Activated naive CD8-positive, alpha-beta T cell treated with anti-CD3 and anti-CD28 coated beads for 36 hours (primary cell): ENCODE data around the gene KCNRG. TPM values are rescaled to one million over a fixed set of nuclear protein-coding genes. Genes with fewer than 3 reads are reported as not detected.

ENCODE experiments used
- DNase-seq: peaks from one replicate; pipeline ENCODE4 v3.0.0; 2021
- H3K27ac Mint-ChIP-seq: one replicate; pipeline ENCODE4 v1.8.0; 2022; ENCODE audit warnings: mild to moderate bottlenecking, moderate library complexity, mixed read lengths
- H3K27me3 Mint-ChIP-seq: one replicate; pipeline ENCODE4 v1.8.0; 2022; ENCODE audit warnings: mild to moderate bottlenecking, mixed read lengths
- H3K36me3 Mint-ChIP-seq: one replicate; pipeline ENCODE4 v1.8.0; 2021; ENCODE audit warnings: mild to moderate bottlenecking, mixed read lengths
- H3K4me1 Mint-ChIP-seq: one replicate; pipeline ENCODE4 v1.8.0; 2021; ENCODE audit warnings: mixed read lengths
- H3K4me3 Mint-ChIP-seq: one replicate; pipeline ENCODE4 v1.8.0; 2022; ENCODE audit warnings: mild to moderate bottlenecking, moderate library complexity, mixed read lengths
- H3K9me3 Mint-ChIP-seq: one replicate; pipeline ENCODE4 v1.8.0; 2022; ENCODE audit warnings: mixed read lengths
- total RNA-seq, 2 experiments: library from RNA; stranded (reverse); gene quantifications; one replicate each; pipeline ENCODE4 v1.2.3, GENCODE V29; 2021

The KCNRG gene
- total RNA-seq, 2 experiments from 2014 or later, result 0.26 to 0.37 TPM

DNA sequence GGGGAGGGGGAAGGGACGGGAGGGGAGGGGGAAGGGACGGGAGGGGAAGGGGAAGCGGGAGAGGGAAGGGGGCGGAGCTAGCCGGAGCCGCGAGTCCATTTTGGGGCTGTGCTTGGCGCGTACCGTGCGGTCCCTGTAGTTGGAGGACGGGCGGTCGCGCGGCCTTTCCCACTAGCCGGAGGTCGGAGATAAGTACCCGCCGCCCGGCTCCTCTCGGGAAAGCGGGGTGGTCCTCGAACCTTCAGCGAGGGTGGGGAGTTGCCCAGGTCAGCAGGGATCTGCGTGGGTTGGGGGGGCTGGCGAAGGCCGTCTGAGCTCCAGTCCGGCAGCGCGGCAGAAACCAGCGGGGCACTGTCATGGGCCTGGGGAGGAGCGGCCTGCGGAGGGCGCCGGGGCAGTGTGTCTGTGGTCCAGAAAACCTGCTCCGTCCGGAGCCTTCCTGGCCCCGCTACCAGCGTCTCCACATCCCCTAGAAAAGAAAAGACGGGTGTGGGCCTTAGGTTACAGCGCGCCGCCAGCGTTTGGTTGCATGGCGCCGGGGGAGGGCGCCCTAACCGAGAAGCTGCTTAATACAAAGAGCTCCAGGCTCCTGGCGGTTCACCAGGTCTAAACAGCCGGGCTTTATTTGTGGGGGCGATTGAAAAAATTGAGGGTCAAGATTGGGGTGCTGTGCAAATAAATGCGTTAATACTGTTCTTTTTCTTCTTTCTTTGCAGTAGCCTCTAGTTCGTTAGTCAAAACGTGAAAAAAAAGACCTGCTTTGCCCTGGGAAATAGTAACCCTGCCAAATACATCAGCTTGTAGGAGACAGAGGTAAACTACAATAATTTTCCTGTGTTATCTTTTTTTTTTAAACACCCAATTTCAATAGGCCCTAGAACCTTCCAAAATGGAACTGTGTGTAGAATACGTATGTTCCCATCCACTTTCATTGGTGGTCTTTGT lies 18.0 kb upstream of the KCNRG start, which contains the start of gene TRIM13:
Gene TRIM13 (plus strand): TSS at position 92 of the 945 bp plus-strand sequence. CDS start 14,899 bp downstream, outside the sequence.
- Mint-ChIP-seq H3K4me1 (peaks cover 37% of the 10 kb centered on the region), H3K36me3 (peaks cover 19% of the 10 kb centered on the region), H3K27me3 (no peaks in the 10 kb centered on the region), H3K9me3 (no peaks in the 10 kb centered on the region), H3K4me3 (peak within 1 kb of the TSS; percentile 86), H3K27ac (peak within 1 kb of the TSS; percentile 89)
- DNase-seq, result peak; percentile 80

DNA sequence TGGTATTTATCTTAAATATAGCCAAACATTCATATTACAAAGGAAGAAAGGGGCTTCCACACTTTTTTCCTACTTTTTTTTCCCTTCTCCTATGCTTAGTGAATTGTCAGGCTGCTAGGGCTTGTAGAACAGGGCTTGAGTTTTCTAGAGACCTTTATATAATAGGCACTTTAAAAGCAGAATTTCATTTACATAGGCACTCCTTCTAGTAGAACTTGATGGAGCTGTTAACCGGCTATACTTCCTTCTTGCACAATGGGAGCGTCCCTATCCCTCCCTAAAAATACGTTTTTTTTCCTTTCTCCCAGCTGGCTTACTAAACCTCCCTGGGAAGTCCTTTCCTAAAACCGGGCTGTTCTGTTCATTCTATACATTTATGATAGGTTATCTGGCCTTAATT lies 17.3 kb upstream of the KCNRG start:
- Mint-ChIP-seq H3K27me3 (no peaks in the 10 kb centered on the region), H3K4me3 (peak overlapping the region; percentile 86), H3K36me3 (peaks cover 22% of the 10 kb centered on the region), H3K9me3 (no peaks in the 10 kb centered on the region), H3K4me1 (peaks cover 37% of the 10 kb centered on the region), H3K27ac (peak overlapping the region; percentile 89)
- no peak for DNase-seq

GRCh38 chr13:49998714-49999624 lies 16.3 kb upstream of the KCNRG start:
- H3K9me3 Mint-ChIP-seq, result no peaks in the 10 kb centered on the region
- no peaks in the 10 kb centered on the region for H3K27me3 Mint-ChIP-seq
- H3K4me3 Mint-ChIP-seq, result no peak overlapping the region
- DNase-seq, result no peak
- no peak overlapping the region for H3K27ac Mint-ChIP-seq
- peaks cover 28% of the 10 kb centered on the region for H3K36me3 Mint-ChIP-seq
- H3K4me1 Mint-ChIP-seq, result peaks cover 40% of the 10 kb centered on the region

GRCh38 chr13:50001287-50001686 lies 14.0 kb upstream of the KCNRG start:
- no peaks in the 10 kb centered on the region for H3K27me3 Mint-ChIP-seq
- peaks cover 43% of the 10 kb centered on the region for H3K36me3 Mint-ChIP-seq
- no peak for DNase-seq
- no peaks in the 10 kb centered on the region for H3K9me3 Mint-ChIP-seq
- no peak overlapping the region for H3K4me3 Mint-ChIP-seq
- peaks cover 40% of the 10 kb centered on the region for H3K4me1 Mint-ChIP-seq
- H3K27ac Mint-ChIP-seq, result no peak overlapping the region

DNA sequence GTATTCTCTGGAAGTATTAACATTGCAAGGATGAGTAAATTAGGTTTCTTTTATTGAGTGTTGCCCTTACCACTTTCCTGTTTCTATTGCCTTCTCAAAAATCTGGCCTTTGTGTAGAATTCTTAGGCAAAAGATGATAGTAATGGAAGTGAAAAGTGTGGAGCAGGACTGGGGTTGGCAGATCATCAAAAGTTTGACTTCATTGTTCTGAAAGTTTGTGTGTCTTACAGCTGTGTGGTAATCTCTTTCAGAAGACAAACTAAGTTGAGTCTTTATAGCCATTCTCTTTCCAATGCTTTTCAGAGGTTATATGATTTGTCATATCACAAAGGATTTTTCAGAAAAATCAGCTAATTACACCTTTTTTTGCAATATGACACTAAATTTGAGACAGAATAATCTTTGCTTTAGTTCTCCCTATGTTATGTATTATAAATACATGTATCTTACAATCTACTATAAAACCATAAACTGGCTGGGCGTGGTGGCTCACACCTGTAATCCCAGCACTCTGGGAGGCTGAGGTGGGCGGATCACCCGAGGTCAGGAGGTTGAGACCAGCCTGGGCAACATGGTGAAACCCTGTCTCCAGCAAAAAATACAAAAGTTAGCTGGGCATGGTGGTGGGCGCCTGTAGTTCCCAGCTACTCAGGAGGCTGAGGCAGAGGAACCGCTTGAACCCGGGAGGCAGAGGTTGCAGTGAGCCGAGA lies 8.7 kb upstream of the KCNRG start:
- H3K9me3 Mint-ChIP-seq, result no peaks in the 10 kb centered on the region
- DNase-seq, result no peak
- H3K36me3 Mint-ChIP-seq, result peaks cover 61% of the 10 kb centered on the region
- H3K4me1 Mint-ChIP-seq, result peaks cover 24% of the 10 kb centered on the region
- no peaks in the 10 kb centered on the region for H3K27me3 Mint-ChIP-seq
- no peak overlapping the region for H3K27ac Mint-ChIP-seq
- no peak overlapping the region for H3K4me3 Mint-ChIP-seq

- Mint-ChIP-seq H3K4me1 (peaks cover 18% of the 10 kb centered on the region), H3K4me3 (no peak overlapping the region), H3K36me3 (peaks cover 68% of the 10 kb centered on the region), H3K27me3 (no peaks in the 10 kb centered on the region), H3K27ac (no peak overlapping the region), H3K9me3 (no peaks in the 10 kb centered on the region)
- no peak for DNase-seq
These were observed 3.8 kb upstream of the KCNRG start for GRCh38 chr13:50011461-50011860.

- Mint-ChIP-seq H3K36me3 (peaks cover 64% of the 10 kb centered on the region), H3K9me3 (no peaks in the 10 kb centered on the region), H3K27me3 (no peaks in the 10 kb centered on the region), H3K4me3 (no peak overlapping the region), H3K27ac (no peak overlapping the region), H3K4me1 (peaks cover 18% of the 10 kb centered on the region)
- no peak for DNase-seq
These were observed 2.7 kb upstream of the KCNRG start for GRCh38 chr13:50012396-50013169.

DNA sequence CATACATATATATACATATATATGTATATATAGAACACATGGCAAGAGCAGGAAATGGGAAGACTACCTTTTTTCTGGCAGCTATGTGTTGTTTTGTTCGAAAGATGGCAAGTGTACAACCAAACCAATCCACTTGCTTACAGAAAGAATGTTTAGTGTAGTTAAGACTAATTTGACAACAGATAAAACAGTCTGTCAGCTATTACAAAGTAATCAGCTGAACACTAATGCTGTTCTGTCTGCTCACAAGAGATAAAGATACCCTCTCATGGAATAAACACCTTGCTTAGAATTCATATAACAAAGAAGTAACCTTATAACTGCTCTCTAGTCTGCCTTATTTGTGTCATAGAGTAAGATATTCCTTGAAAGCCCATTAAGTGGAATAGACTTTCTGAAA lies 858 bp upstream of the KCNRG start:
- DNase-seq, result no peak
- Mint-ChIP-seq H3K27me3 (no peaks in the 10 kb centered on the region), H3K9me3 (no peaks in the 10 kb centered on the region), H3K4me1 (peaks cover 18% of the 10 kb centered on the region), H3K4me3 (no peak overlapping the region), H3K36me3 (peaks cover 67% of the 10 kb centered on the region), H3K27ac (no peak overlapping the region)

- Mint-ChIP-seq H3K4me3 (no peak overlapping the region), H3K4me1 (peaks cover 12% of the 10 kb centered on the region), H3K27ac (no peak overlapping the region), H3K9me3 (no peaks in the 10 kb centered on the region), H3K27me3 (no peaks in the 10 kb centered on the region), H3K36me3 (peaks cover 60% of the 10 kb centered on the region)
- no peak for DNase-seq
These were observed 506 bp downstream of the KCNRG start for GRCh38 chr13:50015750-50016149.

- H3K4me1 Mint-ChIP-seq, result peaks cover 9% of the 10 kb centered on the region
- no peaks in the 10 kb centered on the region for H3K27me3 Mint-ChIP-seq
- no peak overlapping the region for H3K4me3 Mint-ChIP-seq
- no peak overlapping the region for H3K27ac Mint-ChIP-seq
- no peak for DNase-seq
- peaks cover 53% of the 10 kb centered on the region for H3K36me3 Mint-ChIP-seq
- H3K9me3 Mint-ChIP-seq, result no peaks in the 10 kb centered on the region
These were observed 1.2 kb downstream of the KCNRG start for GRCh38 chr13:50016444-50016843.

GRCh38 chr13:50017819-50018218 lies 2.6 kb downstream of the KCNRG start:
- H3K4me1 Mint-ChIP-seq, result peaks cover 7% of the 10 kb centered on the region
- no peak overlapping the region for H3K27ac Mint-ChIP-seq
- H3K9me3 Mint-ChIP-seq, result no peaks in the 10 kb centered on the region
- H3K27me3 Mint-ChIP-seq, result no peaks in the 10 kb centered on the region
- DNase-seq, result no peak
- H3K4me3 Mint-ChIP-seq, result no peak overlapping the region
- peaks cover 40% of the 10 kb centered on the region for H3K36me3 Mint-ChIP-seq

DNA sequence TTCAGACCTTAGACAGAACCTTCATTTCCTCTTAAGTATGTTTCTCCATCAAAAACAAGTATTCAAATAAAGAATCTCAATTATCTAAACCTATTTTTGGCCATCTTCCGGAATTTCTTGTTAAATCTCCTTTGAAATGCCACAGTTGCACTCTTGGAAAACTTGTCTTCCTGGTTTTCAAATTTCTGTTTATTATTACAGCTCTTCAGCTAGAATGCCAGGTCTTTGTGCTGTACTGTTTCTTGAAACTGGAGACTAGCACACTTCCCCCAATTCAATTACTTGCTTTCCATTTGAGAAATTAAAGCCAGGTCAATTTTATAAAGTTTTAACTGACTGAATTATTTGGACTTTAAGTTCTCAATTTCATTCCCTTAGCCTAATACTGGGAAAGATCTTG lies 10.2 kb downstream of the KCNRG start:
- peaks cover 4% of the 10 kb centered on the region for H3K4me1 Mint-ChIP-seq
- no peaks in the 10 kb centered on the region for H3K9me3 Mint-ChIP-seq
- H3K27ac Mint-ChIP-seq, result no peak overlapping the region
- peaks cover 19% of the 10 kb centered on the region for H3K36me3 Mint-ChIP-seq
- H3K27me3 Mint-ChIP-seq, result no peaks in the 10 kb centered on the region
- H3K4me3 Mint-ChIP-seq, result no peak overlapping the region
- DNase-seq, result no peak

DNA sequence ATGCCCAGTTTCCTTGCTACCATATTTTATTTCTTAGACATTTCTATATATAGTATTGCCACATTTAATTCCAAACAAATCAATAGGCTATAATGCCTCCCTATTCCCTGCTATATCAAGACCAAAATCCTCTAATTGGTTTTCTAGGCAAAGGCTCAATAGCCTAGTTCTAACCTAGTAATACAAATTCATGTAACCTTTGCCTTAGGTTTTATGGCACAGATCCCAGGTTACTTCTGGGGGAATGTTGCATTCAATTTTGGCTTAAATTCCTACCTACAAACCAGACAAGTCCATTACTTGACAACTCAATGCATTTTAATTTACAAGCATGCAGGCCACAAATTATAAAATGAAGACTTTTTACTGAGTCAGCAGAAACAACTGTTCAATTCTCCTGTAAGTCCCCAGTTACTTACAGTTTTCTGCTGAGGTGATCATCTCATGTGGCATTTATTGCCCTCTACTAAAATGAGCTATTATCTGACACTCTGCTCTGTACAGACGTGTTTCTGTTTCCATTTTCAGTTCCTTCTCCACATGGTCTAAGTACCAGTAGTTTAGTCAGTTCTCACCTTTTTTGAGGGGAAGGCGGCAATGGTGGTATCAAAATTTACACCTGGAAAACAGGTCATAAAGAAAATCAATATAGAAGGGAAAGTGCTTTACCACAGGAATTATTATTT lies 11.7 kb downstream of the KCNRG start:
- Mint-ChIP-seq H3K9me3 (no peaks in the 10 kb centered on the region), H3K27ac (no peak overlapping the region), H3K4me3 (no peak overlapping the region), H3K36me3 (peaks cover 16% of the 10 kb centered on the region), H3K4me1 (peaks cover 4% of the 10 kb centered on the region), H3K27me3 (no peaks in the 10 kb centered on the region)
- DNase-seq, result no peak

GRCh38 chr13:50030315-50030714 lies 15.1 kb downstream of the KCNRG start:
- Mint-ChIP-seq H3K27me3 (no peaks in the 10 kb centered on the region), H3K27ac (no peak overlapping the region), H3K9me3 (no peaks in the 10 kb centered on the region), H3K4me1 (peaks cover 4% of the 10 kb centered on the region), H3K36me3 (peaks cover 12% of the 10 kb centered on the region), H3K4me3 (no peak overlapping the region)
- DNase-seq, result no peak
